GM12891 (cell line): ENCODE data around the gene PCIF1.

Experiments used
- POLR2A ChIP-seq: IDR thresholded peaks from 2 replicates; pipeline ENCODE4 v1.6.1; 2011; ENCODE audit warnings: low read depth, low read length, control low read depth
- POLR2AphosphoS5 ChIP-seq: IDR thresholded peaks from 2 replicates; pipeline ENCODE4 v1.6.1; 2011; ENCODE audit warnings: low read depth, low read length, control low read depth
- TAF1 ChIP-seq: IDR thresholded peaks from 2 replicates; pipeline ENCODE4 v1.6.1; 2011; ENCODE audit warnings: low read depth, low read length, control low read depth

DNA sequence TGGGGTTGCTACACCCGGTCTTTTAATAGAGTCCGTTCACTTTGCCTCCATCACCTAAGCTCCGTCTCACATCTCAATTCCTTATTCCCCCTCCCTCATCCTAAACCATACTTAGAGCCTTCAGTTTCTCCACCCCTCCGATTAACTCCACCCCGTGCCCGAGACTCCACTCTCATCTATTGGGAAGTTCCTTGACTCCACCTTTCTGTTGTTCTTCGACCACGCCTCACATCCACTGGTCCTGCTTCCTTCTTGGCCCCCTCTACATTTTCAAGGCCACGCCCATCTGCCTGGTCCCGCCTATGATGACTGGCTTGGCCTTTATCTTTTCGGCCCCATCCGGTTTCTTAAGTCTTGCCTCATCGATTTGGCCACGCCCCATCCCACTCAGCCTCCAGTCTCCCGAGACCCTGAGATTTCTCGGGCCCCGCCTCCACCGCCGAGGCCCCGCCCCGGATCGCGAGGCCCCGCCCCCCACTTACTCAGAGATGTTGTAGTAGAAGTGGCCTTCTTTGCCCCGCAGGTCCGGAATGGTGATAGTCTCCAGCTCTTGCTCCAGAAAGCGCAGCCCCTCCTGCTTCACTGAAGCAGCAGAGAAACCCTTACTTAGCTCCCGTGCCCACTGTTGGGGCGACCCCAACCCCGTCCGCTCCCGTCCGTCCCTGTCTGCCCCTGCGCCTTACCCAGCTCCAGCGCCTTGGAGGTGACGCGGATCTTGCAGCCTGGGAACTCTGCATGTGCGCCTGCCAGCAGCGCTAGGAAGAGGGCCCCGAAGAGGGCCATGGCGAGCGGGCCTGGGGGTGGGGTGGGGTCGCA, 23.6 kb upstream of the PCIF1 start:
- TF ChIP-seq TAF1 (no peak), POLR2A (0 out of 2 replicates have a peak, but pooled peaks have one; percentile 1), POLR2AphosphoS5 (no peak)
